ENCODE data around the gene COQ8B.
"Not testable (repeated sequence)": the region's sequence is repeated elsewhere in the genome, so short reads cannot be mapped to it uniquely, and the experiment has no call there.

COQ8B gene

DNA sequence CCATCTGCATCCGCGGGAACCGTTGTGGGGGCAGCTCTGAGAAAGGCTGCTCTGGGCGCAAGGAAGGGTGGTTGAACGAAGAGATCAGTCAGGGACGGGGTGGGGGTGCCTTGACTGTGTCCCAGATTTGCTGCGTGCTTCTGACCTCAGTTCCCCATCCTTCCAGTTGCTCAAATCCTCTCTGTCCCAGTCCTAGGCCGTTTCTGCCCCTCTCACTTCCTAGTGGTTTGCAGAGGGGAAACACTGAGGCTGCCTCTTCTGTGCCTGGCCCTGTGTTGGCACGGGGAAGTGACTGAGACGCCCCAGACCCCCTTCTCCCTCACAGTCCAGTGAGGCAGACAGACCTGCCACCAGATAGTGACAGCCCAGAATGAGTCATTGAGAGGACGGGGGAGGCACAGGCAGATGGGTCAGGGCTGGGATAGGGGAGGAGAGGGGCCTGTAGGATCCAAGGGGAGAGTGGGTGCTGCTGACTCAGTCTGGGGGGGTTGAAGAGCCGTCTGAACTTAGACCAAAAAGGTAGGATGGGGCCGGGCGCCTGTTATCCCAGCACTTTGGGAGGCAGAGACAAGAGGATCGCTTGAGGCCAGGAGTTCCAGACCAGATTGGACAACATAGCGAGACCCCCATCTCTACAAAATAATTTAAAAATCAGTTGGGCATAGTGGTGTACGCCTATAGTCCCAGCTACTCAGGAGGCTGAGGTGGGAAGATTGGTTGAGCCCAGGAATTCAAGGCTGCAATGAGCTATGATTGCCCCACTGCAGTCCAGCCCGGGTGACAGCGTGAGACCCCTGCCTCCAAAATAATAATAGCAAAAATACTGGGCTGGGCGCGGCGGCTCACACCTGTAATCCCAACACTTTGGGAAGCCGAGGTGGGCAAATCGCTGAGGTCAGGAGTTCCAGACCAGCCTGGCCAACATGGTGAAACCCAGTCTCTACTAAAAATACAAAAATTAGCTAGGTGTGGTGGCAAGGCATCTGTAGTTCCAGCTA lies 52.7 kb downstream of the COQ8B start:
- no peak for DNase-seq

DNA sequence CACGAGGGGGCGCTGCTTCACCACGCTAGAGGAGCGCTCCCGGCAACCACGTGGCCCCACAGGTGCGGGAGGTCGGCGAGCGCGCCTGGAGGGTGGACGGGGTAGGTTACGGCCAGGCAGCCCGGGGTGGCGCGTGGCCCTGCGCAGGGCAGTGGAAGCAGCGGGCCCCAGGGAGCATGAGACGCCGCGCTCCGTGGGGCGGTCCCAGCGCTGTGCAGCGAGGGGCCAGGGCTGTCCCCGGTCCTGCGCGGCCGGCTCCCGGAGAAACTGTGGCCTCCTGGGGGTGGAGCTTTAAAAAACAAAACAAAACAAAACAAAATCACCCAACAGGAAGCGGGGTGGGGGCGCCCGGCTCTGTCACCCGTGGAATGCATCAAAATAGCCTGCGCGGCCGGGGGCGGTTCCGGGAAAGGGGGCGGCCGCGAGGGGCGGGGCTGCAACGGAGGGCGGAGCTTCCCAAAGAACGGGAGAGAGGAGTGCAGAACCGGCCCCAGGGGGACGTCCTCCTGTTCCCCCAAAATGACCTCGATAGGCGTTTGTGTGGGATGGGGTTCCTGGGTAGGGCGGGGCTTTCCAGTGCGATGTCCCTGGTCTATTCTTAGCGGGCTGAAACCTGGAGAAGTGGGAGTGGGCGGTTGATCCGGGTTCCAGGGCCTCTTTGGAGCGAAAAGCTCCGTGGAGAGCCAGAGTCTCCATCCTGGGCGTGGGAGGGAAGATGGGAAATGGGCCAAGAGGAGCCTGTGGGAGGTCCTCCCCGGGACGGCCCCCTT lies 53.6 kb downstream of the COQ8B start:
- peak; percentile 70 for DNase-seq

- no peak for DNase-seq
Measured at GRCh38 chr19:40661616-40662015, 55.1 kb downstream of the COQ8B start.

GRCh38 chr19:40659566-40659965 lies 57.1 kb downstream of the COQ8B start:
- DNase-seq = no peak

DNA sequence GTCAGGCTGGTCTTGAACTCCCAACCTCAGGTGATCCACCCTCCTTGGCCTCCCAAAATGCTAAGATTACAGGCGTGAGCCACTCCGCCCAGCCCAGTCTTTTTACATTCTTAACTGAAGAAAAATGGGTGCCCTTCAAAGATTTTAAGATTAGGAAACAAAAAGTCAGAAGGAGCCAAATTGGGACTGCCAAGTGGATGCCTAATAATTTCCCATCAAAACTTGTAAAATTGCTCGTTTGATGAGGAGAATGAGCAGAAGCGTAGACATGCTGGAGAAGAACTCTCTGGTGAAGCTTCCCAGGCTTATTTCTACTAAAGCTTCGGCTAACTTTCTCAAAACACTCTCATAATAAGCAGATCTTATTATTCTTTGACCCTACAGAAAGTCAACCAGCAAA lies 57.6 kb downstream of the COQ8B start:
- DNase-seq = no peak

GRCh38 chr19:40658031-40658430 lies 58.7 kb downstream of the COQ8B start:
- no peak for DNase-seq

DNA sequence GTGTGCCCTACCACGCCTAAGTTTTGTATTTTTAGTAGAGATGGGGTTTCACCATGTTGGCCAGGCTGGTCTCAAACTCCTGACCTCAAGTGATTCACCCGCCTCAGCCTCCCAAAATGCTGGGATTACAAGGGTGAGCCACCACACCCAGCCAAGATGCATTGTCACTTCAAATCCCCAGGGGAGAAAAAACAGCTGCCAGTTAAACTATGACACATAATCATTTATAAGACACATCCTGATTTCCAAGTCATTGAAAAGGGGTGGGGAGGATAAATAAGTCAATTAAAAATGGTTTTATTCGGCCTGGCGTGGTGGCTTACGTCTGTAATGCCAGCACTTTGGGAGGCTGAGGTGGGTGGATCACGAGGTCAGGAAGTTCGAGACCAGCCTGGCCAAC lies 61.0 kb downstream of the COQ8B start:
- DNase-seq = not testable (repeated sequence)

DNA sequence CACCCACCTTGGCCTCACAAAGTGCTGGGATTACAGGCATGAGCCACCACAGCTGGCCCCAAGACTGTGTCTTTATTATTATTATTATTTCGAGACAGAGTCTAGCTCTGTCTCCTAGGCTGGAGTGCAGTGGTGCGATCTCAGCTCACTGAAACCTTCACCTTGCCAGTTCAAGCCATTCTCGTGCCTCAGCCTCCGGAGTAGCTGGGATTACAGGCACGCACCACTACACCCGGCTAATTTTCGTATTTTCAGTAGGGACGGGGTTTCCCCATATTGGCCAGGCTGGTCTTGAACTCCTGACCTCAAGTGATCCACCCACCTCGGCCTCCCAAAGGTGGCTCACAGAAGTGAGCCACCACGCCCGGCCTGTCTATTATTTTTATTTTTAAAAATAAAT lies 64.4 kb downstream of the COQ8B start:
- not testable (repeated sequence) for DNase-seq

GRCh38 chr19:40650749-40651305 lies 65.9 kb downstream of the COQ8B start:
- DNase-seq = no peak

DNA sequence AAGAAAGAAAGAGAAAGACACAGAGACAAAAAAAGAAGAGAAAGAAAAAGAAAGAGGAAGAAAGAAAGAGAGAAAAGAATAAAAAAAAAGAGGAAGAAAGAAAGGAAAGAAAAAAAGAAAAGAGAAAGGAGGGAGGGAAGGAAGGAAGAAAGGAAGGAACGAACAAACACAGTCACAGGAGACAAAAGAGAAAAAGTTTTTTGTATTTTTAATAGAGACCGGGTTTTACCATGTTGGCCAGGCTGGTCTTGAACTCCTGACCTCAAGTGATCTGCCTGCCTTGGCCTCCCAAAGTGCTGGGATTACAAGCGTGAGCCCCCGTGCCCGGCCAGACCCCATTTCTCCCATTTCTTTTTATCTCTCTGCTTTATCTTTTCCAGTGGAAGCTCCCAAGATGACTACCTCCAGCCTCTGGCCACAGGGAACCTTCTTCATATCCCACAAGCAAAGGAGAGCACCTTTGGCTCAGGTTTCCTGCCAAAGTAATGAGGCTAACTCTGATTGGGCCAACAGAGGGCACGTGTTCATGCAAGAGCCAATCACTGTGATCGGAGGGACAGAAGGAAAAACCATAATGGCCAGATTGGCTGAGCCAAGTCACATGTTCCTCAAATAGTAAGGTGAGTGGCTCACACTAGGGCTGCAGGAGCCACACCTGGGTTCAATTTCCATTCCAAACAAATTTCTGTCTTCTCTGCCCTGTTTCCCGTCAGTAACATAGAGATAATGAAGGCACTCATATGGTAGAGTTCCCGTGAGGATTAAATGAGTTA lies 66.6 kb downstream of the COQ8B start:
- not testable (repeated sequence) for DNase-seq

DNA sequence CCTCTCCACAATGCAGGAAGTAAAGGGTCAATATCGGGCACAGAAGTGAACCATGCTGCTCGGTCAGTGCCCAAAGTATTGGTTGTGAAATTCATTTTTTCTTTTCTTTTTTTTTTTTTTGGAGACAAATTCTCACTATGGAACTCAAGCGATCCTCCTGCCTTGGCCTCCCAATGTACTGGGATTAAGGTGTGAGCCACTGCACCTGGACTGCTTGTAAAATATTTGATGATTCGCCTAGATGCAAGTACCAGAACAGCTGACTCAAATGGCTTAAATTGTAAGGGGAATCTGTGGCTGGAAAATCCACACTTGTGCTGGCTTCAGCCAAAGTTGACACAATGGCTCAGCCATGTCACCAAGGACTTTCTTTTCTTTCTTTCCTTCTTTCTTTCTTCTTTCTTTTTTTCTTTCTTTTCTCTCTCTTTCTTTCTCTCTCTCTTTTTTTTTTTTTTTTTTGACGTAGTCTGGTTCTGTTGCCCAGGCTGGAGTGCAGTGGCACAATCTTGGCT lies 69.9 kb downstream of the COQ8B start:
- DNase-seq = no peak

GRCh38 chr19:40642757-40643305 lies 73.9 kb downstream of the COQ8B start:
- no peak for DNase-seq

DNA sequence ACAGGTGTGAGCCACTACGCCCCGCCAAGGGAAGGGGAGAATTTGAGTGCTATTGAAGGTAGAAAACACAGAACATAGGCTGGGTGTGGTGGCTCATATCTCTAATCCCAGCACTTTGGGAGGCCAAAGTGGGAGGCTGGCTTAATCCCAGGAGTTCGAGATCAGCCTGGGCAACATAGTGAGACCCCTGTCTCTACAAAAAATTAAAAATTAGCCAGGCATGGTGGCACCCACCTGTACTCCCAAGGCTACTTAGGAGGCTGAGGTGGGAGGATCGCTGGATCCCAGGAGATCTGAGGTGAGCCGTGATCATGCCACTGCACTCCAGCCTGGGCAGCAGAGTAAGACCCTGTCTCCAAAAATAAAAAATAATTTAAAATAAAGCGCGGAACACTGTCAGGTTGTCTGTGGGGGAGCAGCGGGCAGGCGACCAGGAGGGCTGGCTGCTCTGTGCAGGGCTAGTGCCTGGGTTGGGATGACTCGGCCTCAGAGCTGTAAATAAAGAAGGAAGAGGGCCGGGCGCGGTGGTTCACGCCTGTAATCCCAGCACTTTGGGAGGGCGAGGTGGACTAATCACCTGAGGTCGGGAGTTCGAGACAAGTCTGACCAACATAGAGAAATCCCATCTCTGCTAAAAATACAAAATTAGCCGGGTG lies 74.5 kb downstream of the COQ8B start:
- DNase-seq = no peak

Data from NCI-H2107 (cell line).